HG02938 (cell line): ENCODE measurements around the gene DYRK2.

Experiments used
- ATAC-seq: cut with Tn5 transposase; IDR thresholded peaks from one replicate; pipeline ENCODE4 v1.9.1; 2021; ENCODE audit warnings: mild to moderate bottlenecking, moderate library complexity; ENCODE audit not compliant: unreplicated experiment

Gene DYRK2

GRCh38 chr12:67701121-67701520, 52.6 kb downstream of the DYRK2 start:
- ATAC-seq: no peak

GRCh38 chr12:67702136-67702535, 53.6 kb downstream of the DYRK2 start:
- no peak for ATAC-seq

DNA sequence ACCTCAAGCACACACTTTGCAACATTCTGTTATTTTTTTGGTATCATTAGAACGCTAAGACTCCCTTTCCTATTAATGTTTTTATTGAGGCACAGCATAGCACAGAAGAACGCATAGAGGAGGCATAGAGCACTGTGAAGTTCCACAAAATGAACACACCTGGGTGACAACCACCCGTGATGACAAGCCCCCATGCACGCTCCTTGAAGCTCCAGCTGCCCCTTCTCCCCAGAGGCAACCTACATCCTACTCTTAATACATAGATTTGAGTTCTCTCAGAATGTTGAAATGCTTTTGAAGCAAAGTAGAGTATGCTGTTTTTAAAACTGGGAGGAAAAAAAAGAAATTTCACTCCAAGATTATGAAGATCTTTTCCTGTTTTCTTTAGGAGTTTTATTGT, 55.5 kb downstream of the DYRK2 start:
- no peak for ATAC-seq

- no peak for ATAC-seq
Measured at GRCh38 chr12:67705394-67706370, 57.1 kb downstream of the DYRK2 start.

DNA sequence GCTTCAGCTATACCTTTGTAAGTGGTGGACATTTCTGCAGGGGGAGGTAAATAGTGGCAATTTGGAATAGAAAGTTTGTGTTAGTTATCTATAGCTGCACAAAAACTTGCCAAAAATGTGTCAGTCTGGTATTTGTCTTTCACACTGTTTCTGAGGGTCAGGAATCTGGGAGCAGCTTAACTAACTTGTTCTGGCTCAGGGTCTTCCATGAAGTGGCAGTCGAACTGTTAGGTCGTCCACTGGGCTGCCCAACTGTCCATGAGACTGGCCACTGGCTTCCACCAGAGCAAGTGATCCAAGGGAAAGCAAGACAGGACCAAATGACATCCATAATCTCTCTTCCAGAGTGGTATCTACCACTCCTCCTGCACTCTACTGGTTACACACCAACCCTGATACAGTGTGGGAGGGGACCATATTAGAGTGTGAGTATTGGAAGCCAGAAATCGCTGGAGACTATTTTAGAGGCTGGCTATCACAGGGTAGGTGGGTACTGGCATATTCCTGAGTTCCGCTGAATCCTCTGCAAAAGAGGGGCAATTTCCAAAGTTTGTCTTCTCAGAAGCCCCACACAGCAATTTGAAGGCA, 60.9 kb downstream of the DYRK2 start:
- no peak for ATAC-seq

DNA sequence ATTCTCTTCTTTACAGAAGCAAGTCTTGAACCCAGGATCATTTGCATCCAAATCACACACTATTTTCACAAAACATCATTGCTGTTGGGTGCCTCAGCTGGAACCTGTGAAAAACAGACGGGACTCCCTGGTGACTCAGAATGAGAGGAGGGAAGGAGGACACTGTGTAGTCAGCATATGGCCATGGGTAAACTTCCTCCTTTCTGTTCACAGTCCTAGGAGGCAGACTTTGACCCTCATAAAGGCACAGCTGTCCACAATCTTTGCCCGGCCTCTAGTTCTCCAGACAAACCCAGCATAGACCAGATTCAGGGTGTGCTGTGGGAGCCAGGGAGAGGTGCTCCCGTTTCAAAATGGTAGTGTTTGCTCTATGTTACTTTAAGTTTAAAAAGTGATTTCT, 62.0 kb downstream of the DYRK2 start:
- peak; percentile 97 for ATAC-seq

DNA sequence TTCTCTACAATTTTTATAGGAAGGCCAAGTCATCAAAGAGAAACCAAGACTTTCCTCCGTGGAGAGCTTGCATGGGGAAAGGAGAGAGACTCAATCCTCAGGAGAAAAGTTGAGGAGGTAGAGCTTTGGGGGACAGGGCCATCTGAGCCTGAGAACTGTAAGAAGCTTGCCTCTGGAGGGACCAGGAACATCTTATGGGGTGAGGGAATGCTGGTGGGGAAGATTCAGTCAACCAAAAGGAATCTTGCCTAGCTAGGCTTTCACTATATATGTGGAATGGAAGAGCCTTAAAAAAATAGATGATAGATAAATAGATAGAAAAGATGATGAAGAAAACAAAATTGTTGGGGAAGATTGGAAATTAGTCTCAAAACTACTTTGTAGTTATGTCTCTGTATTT, 63.5 kb downstream of the DYRK2 start:
- ATAC-seq: no peak

GRCh38 chr12:67714648-67715047, 66.1 kb downstream of the DYRK2 start:
- ATAC-seq: no peak
